CD4-positive, alpha-beta memory T cell (primary cell): ENCODE data around the gene TRIM2. TPM values are rescaled to one million over a fixed set of nuclear protein-coding genes. Genes with fewer than 3 reads are reported as not detected.

Source experiments
- CTCF ChIA-PET: fragments of 350-600 bp; sonication (Branson Sonifier 250); formaldehyde crosslinking; loops from one replicate; lab custom pipeline; 2021; ENCODE audit warnings: inconsistent platforms; ENCODE audit not compliant: partially characterized antibody; lab: Charles Lee
- POLR2A ChIA-PET: fragments of 350-600 bp; sonication (Branson Sonifier 250); formaldehyde crosslinking; loops from one replicate; lab custom pipeline; 2021; ENCODE audit not compliant: partially characterized antibody; lab: Charles Lee
- DNase-seq, 5 donors: peaks; one replicate each; pipeline versions ENCODE4 v3.0.0 to v3.0.0-alpha.2; 2020 to 2022; ENCODE audit warnings: mixed read lengths in 1 of 5
- H3K27ac ChIP-seq: one replicate; pipeline ENCODE4 v1.7.0; 2013; ENCODE audit warnings: low read depth, low read length
- H3K27me3 ChIP-seq: 2 replicates; pipeline ENCODE4 v1.7.0; 2013; ENCODE audit warnings: mild to moderate bottlenecking, low read length, moderate library complexity; ENCODE audit not compliant: insufficient read depth
- H3K36me3 ChIP-seq: 2 replicates; pipeline ENCODE4 v1.7.0; 2013; ENCODE audit warnings: mild to moderate bottlenecking, low read length, moderate library complexity; ENCODE audit not compliant: insufficient read depth
- H3K4me1 ChIP-seq: 2 replicates; pipeline ENCODE4 v1.7.0; 2013; ENCODE audit warnings: mild to moderate bottlenecking, low read length, moderate library complexity; ENCODE audit not compliant: insufficient read depth
- H3K4me3 ChIP-seq, 2 donors: one replicate each; pipeline ENCODE4 v1.7.0; 2013; ENCODE audit warnings: low read length in 2 of 2, mild to moderate bottlenecking in 1 of 2
- H3K9me3 ChIP-seq, 2 donors: one replicate each; pipeline ENCODE4 v1.7.0; 2013; ENCODE audit warnings: low read length in 2 of 2, control low read depth in 1 of 2; ENCODE audit not compliant: control insufficient read depth in 1 of 2
- H3K27ac Mint-ChIP-seq, 7 donors: one replicate each; pipeline ENCODE4 v1.8.0; 2020 to 2021; ENCODE audit warnings: mixed read lengths in 7 of 7, mild to moderate bottlenecking in 6 of 7, inconsistent platforms in 3 of 7, moderate library complexity in 3 of 7
- H3K27me3 Mint-ChIP-seq, 2 donors: one replicate each; pipeline ENCODE4 v1.8.0; 2020 to 2021; ENCODE audit warnings: mixed read lengths in 2 of 2
- H3K36me3 Mint-ChIP-seq, 2 donors: one replicate each; pipeline ENCODE4 v1.8.0; 2020 to 2021; ENCODE audit warnings: mixed read lengths in 2 of 2, inconsistent platforms in 1 of 2, mild to moderate bottlenecking in 1 of 2
- H3K4me1 Mint-ChIP-seq, 4 donors: one replicate each; pipeline ENCODE4 v1.8.0; 2020 to 2021; ENCODE audit warnings: mixed read lengths in 4 of 4, mild to moderate bottlenecking in 1 of 4
- H3K4me3 Mint-ChIP-seq, 8 donors: one replicate each; pipeline ENCODE4 v1.8.0; 2020 to 2021; ENCODE audit warnings: mixed read lengths in 8 of 8, mild to moderate bottlenecking in 7 of 8, moderate library complexity in 6 of 8, inconsistent platforms in 3 of 8
- H3K9me3 Mint-ChIP-seq, 8 donors: one replicate each; pipeline ENCODE4 v1.8.0; 2020 to 2021; ENCODE audit warnings: mixed read lengths in 8 of 8, mild to moderate bottlenecking in 5 of 8, inconsistent platforms in 3 of 8, moderate library complexity in 1 of 8
- intact Hi-C: fragments of 100-400 bp; cut with micrococcal nuclease; formaldehyde crosslinking; loops from one replicate; pipeline ENCODE4 v1.15.1; 2023
- polyA plus RNA-seq, 2 donors: library from polyadenylated mRNA; unstranded; fragments of 300-500 nt; fragmentation: Illumina TruSeq; gene quantifications; one replicate each; pipeline ENCODE4 v1.2.3, GENCODE V29; 2021
- total RNA-seq, 2 experiments: library from RNA; stranded (reverse); gene quantifications; one replicate each; pipeline ENCODE4 v1.2.3, GENCODE V29; 2021

TRIM2 gene
- total and polyA plus RNA-seq, 4 experiments from 2014 or later: 7.5 to 12.3 (median 10.5) TPM

GRCh38 chr4:153337686-153338085 is 133.4 kb downstream of the TRIM2 start:
- no peak overlapping the region for H3K27ac ChIP-seq
- intact Hi-C loops: no loop called here
- no peaks in the 10 kb centered on the region for H3K27me3 ChIP-seq
- no peak for DNase-seq
- Mint-ChIP-seq H3K4me3 (no peak overlapping the region), H3K36me3 (no peaks in the 10 kb centered on the region), H3K27me3 (no peaks in the 10 kb centered on the region), H3K9me3 (no peaks in the 10 kb centered on the region), H3K4me1 (peaks cover 0 to 3% (median 1%) of the 10 kb centered on the region in 4 donors), H3K27ac (no peak overlapping the region)
- no peaks in the 10 kb centered on the region for H3K4me1 ChIP-seq
- H3K4me3 ChIP-seq: no peak overlapping the region
- ChIA-PET CTCF (interaction anchor here (0.9 to 1.4 kb wide), 4 partner anchors 95 to 305 kb away, joined by 3 to 4 read pairs (median 4); no protein-coding TSS in a partner anchor), POLR2A (interaction anchor here (1.2 kb wide), 1 partner anchor 17 kb away, joined by 3 read pairs; no protein-coding TSS in a partner anchor)
- H3K9me3 ChIP-seq: no peaks in the 10 kb centered on the region
- H3K36me3 ChIP-seq: no peaks in the 10 kb centered on the region

GRCh38 chr4:153341575-153342090 is 137.4 kb downstream of the TRIM2 start:
- Histone ChIP-seq H3K27me3 (no peaks in the 10 kb centered on the region), H3K4me1 (peaks cover 11% of the 10 kb centered on the region), H3K27ac (no peak overlapping the region), H3K4me3 (no peak overlapping the region), H3K36me3 (no peaks in the 10 kb centered on the region), H3K9me3 (no peaks in the 10 kb centered on the region)
- POLR2A ChIA-PET: interaction anchor here (1.0 to 1.2 kb wide), 2 partner anchors 91 to 302 kb away, joined by 3 to 5 read pairs; no protein-coding TSS in a partner anchor
- intact Hi-C loops: loop anchor here (10.0 kb wide), 1 partner anchor 1283 kb away; no protein-coding TSS in a partner anchor
- peaks cover 0 to 10% (median 5%) of the 10 kb centered on the region in 4 donors for H3K4me1 Mint-ChIP-seq
- CTCF ChIA-PET: interaction anchor here (1.2 to 10.1 kb wide), 6 partner anchors 18 to 408 kb away, joined by 3 to 86 read pairs (median 5); no protein-coding TSS in a partner anchor
- no peak for DNase-seq
- H3K36me3 Mint-ChIP-seq: peaks cover 0 to 3% of the 10 kb centered on the region in 2 donors
- H3K27me3 Mint-ChIP-seq: no peaks in the 10 kb centered on the region
- no peak overlapping the region for H3K4me3 Mint-ChIP-seq
- no peak overlapping the region for H3K27ac Mint-ChIP-seq
- no peaks in the 10 kb centered on the region for H3K9me3 Mint-ChIP-seq

- Mint-ChIP-seq H3K36me3 (peaks cover 0 to 3% of the 10 kb centered on the region in 2 donors), H3K9me3 (no peaks in the 10 kb centered on the region), H3K4me1 (peaks cover 1 to 18% (median 12%) of the 10 kb centered on the region in 4 donors), H3K4me3 (peak overlapping the region in 5 of 8 donors; percentile 0 to 58 (median 27)), H3K27ac (peak overlapping the region in 1 of 7 donors; percentile 6), H3K27me3 (no peaks in the 10 kb centered on the region)
- Histone ChIP-seq H3K27me3 (no peaks in the 10 kb centered on the region), H3K27ac (no peak overlapping the region), H3K4me1 (peaks cover 11% of the 10 kb centered on the region), H3K36me3 (no peaks in the 10 kb centered on the region), H3K9me3 (no peaks in the 10 kb centered on the region), H3K4me3 (no peak overlapping the region)
- intact Hi-C loops: loop anchor here (10.0 kb wide), 1 partner anchor 1282 kb away; no protein-coding TSS in a partner anchor
- POLR2A ChIA-PET: interaction anchor here (1.1 to 1.2 kb wide), 2 partner anchors 300 kb away, joined by 3 to 5 read pairs; no protein-coding TSS in a partner anchor
- CTCF ChIA-PET: interaction anchor here (0.8 to 10.1 kb wide), 9 partner anchors 14 to 304 kb away, joined by 3 to 86 read pairs (median 5); no protein-coding TSS in a partner anchor
- DNase-seq: no peak
These were observed 138.7 kb downstream of the TRIM2 start for GRCh38 chr4:153342751-153343552.

- ChIA-PET CTCF (interaction anchor here (0.7 to 10.1 kb wide), 34 partner anchors 9 to 405 kb away, joined by 3 to 86 read pairs (median 4); no protein-coding TSS in a partner anchor), POLR2A (interaction anchor here (0.7 to 1.5 kb wide), 4 partner anchors 11 to 299 kb away, joined by 3 to 5 read pairs (median 3); no protein-coding TSS in a partner anchor)
- H3K27me3 ChIP-seq: no peaks in the 10 kb centered on the region
- H3K36me3 ChIP-seq: no peaks in the 10 kb centered on the region
- DNase-seq: peak; percentile 87 to 89 (median 88)
- peaks cover 7 to 25% (median 18%) of the 10 kb centered on the region in 4 donors for H3K4me1 Mint-ChIP-seq
- H3K36me3 Mint-ChIP-seq: peaks cover 0 to 3% of the 10 kb centered on the region in 2 donors
- peak within 1 kb of the TSS; percentile 86 for H3K4me3 ChIP-seq
- peak within 1 kb of the TSS in 6 of 7 donors; percentile 7 to 86 (median 73) for H3K27ac Mint-ChIP-seq
- H3K4me3 Mint-ChIP-seq: peak within 1 kb of the TSS; percentile 90 to 98 (median 93)
- no peaks in the 10 kb centered on the region for H3K9me3 ChIP-seq
- no peaks in the 10 kb centered on the region for H3K27me3 Mint-ChIP-seq
- H3K27ac ChIP-seq: peak within 1 kb of the TSS; percentile 54
- peaks cover 11% of the 10 kb centered on the region for H3K4me1 ChIP-seq
- peaks cover 0 to 1% (median 0%) of the 10 kb centered on the region in 8 donors for H3K9me3 Mint-ChIP-seq
- intact Hi-C loops: loop anchor here (1.0 to 10.0 kb wide), 8 partner anchors 89 to 1280 kb away; no protein-coding TSS in a partner anchor
These were observed 140.1 kb downstream of the TRIM2 start, which contains the start of gene MND1 for GRCh38 chr4:153344131-153345011. MND1 (plus strand) TSS chr4:153344688; CDS start chr4:153344738, 50 bp downstream.

GRCh38 chr4:153345012-153345981 is 141.1 kb downstream of the TRIM2 start:
- H3K27me3 Mint-ChIP-seq: no peaks in the 10 kb centered on the region
- ChIA-PET POLR2A (interaction anchor here (0.7 to 2.1 kb wide), 5 partner anchors 10 to 229 kb away, joined by 3 to 7 read pairs (median 5); partner anchors contain the start of gene TMEM131L), CTCF (interaction anchor here (0.7 to 10.1 kb wide), 34 partner anchors 9 to 405 kb away, joined by 3 to 86 read pairs (median 4); partner anchors contain the start of gene TMEM131L)
- H3K36me3 ChIP-seq: no peaks in the 10 kb centered on the region
- H3K4me3 Mint-ChIP-seq: peak overlapping the region; percentile 90 to 98 (median 93)
- H3K4me1 Mint-ChIP-seq: peaks cover 9 to 28% (median 21%) of the 10 kb centered on the region in 4 donors
- H3K9me3 Mint-ChIP-seq: peaks cover 0 to 1% (median 0%) of the 10 kb centered on the region in 8 donors
- peak overlapping the region; percentile 54 for H3K27ac ChIP-seq
- peak overlapping the region; percentile 86 for H3K4me3 ChIP-seq
- no peaks in the 10 kb centered on the region for H3K9me3 ChIP-seq
- intact Hi-C loops: loop anchor here (1.0 to 10.0 kb wide), 5 partner anchors 123 to 1280 kb away; no protein-coding TSS in a partner anchor
- peaks cover 0 to 3% of the 10 kb centered on the region in 2 donors for H3K36me3 Mint-ChIP-seq
- H3K27ac Mint-ChIP-seq: peak overlapping the region in 6 of 7 donors; percentile 7 to 86 (median 73)
- peak; percentile 39 to 56 (median 52) for DNase-seq
- no peaks in the 10 kb centered on the region for H3K27me3 ChIP-seq
- H3K4me1 ChIP-seq: peaks cover 13% of the 10 kb centered on the region
